Measurements from ENCODE around the gene XPNPEP3.

XPNPEP3 gene

GRCh38 chr22:40979198-40979597, 122.2 kb downstream of the XPNPEP3 start:
- DNase-seq: no peak
- H3K4me3 ChIP-seq (ENCODE audit: low read depth, low read length): no peak overlapping the region
- no peak for TF ChIP-seq CTCF (IDR thresholded peaks at IDR 0.05; ENCODE audit: low read depth, low read length)
- no peaks in the 10 kb centered on the region for H3K36me3 ChIP-seq
- H3K4me1 ChIP-seq: no peaks in the 10 kb centered on the region
- no peaks in the 10 kb centered on the region for H3K9me3 ChIP-seq
- no peaks in the 10 kb centered on the region for H3K27me3 ChIP-seq

GRCh38 chr22:40979871-40980270, 122.9 kb downstream of the XPNPEP3 start:
- Histone ChIP-seq H3K27me3 (no peaks in the 10 kb centered on the region), H3K36me3 (no peaks in the 10 kb centered on the region), H3K4me1 (no peaks in the 10 kb centered on the region), H3K4me3 (ENCODE audit: low read depth, low read length) (no peak overlapping the region), H3K9me3 (no peaks in the 10 kb centered on the region)
- no peak for TF ChIP-seq CTCF (IDR thresholded peaks at IDR 0.05; ENCODE audit: low read depth, low read length)
- no peak for DNase-seq
